ENCODE results near the gene ANK2. TPM values are rescaled to one million over a fixed set of nuclear protein-coding genes. Genes with fewer than 3 reads are reported as not detected.

ANK2 gene
- total RNA-seq, 1 experiment from 2014 or later, result 5.5 TPM

- H3K4me3 ChIP-seq (ENCODE audit: low read depth in 2 of 2, low read length in 2 of 2), result no peak overlapping the region
- no TSS peak for BruUV-seq (replicated peaks)
- intact Hi-C loops (cut with micrococcal nuclease; ENCODE audit: unreplicated experiment), result no loop called here
- TF ChIP-seq SIN3A (IDR thresholded peaks at IDR 0.05; ENCODE audit: borderline replicate concordance, insufficient read depth, low read depth, low read length) (no peak), POLR2AphosphoS5 (IDR thresholded peaks at IDR 0.05; ENCODE audit: low read depth, low read length) (no peak), TCF7L2 (IDR thresholded peaks at IDR 0.05; ENCODE audit: low read depth, low read length) (no peak)
- ChIA-PET CTCF (no interaction called here), POLR2A (no interaction called here)
- no peak overlapping the region for H3K27ac ChIP-seq (ENCODE audit: low read length)
- no peak for DNase-seq (ENCODE audit: low read depth, low spot score)
- ATAC-seq, result no peak
- no peaks in the 10 kb centered on the region for H3K27me3 ChIP-seq (ENCODE audit: control insufficient read depth, insufficient read depth, low read length)
- no peaks in the 10 kb centered on the region for H3K4me1 ChIP-seq (ENCODE audit: control insufficient read depth, insufficient read depth, low read length)
- H3K9me3 ChIP-seq (ENCODE audit: control insufficient read depth, insufficient read depth, low read depth, low read length), result no peaks in the 10 kb centered on the region
- in situ Hi-C loops (cut with HindIII; ENCODE audit: low pct_unique_long_range_greater_than_20kb, low sequenced_read_pairs), result no loop called here
- H3K36me3 ChIP-seq (ENCODE audit: control insufficient read depth, insufficient read depth, low read length), result no peaks in the 10 kb centered on the region
Observed at GRCh38 chr4:113410686-113411085, 361.2 kb downstream of the ANK2 start.

DNA sequence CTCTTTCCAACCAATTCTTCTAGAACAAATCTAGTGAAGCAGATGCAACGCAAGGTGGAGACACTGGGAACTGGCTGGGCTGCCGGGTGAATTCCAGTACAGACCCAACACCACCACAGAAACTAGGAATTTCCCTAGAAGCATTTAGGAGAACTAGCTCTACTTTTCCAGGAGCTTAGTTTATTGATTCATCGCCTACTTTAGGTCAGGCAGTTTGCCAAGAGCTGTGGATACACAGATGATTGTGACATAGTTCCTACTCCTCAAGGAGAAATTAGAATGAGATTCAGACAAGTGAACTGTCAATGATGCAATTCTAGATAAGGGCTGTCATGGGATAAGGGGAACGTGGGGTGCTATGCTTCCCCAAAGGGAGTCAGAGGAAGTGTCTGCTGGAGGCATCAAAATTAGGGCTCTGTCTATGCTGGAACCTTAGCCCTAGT is 362.1 kb downstream of the ANK2 start:
- Histone ChIP-seq H3K4me1 (ENCODE audit: control insufficient read depth, insufficient read depth, low read length) (no peaks in the 10 kb centered on the region), H3K27me3 (ENCODE audit: control insufficient read depth, insufficient read depth, low read length) (no peaks in the 10 kb centered on the region), H3K36me3 (ENCODE audit: control insufficient read depth, insufficient read depth, low read length) (no peaks in the 10 kb centered on the region), H3K27ac (ENCODE audit: low read length) (no peak overlapping the region), H3K4me3 (ENCODE audit: low read depth in 2 of 2, low read length in 2 of 2) (no peak overlapping the region), H3K9me3 (ENCODE audit: control insufficient read depth, insufficient read depth, low read depth, low read length) (no peaks in the 10 kb centered on the region)
- ChIA-PET POLR2A (no interaction called here), CTCF (no interaction called here)
- intact Hi-C loops (cut with micrococcal nuclease; ENCODE audit: unreplicated experiment) (no loop called here), in situ Hi-C loops (cut with HindIII; ENCODE audit: low pct_unique_long_range_greater_than_20kb, low sequenced_read_pairs) (no loop called here)
- no peak for ATAC-seq
- no peak for DNase-seq (ENCODE audit: low read depth, low spot score)
- BruUV-seq (replicated peaks), result no TSS peak
- TF ChIP-seq, protein P1, sequence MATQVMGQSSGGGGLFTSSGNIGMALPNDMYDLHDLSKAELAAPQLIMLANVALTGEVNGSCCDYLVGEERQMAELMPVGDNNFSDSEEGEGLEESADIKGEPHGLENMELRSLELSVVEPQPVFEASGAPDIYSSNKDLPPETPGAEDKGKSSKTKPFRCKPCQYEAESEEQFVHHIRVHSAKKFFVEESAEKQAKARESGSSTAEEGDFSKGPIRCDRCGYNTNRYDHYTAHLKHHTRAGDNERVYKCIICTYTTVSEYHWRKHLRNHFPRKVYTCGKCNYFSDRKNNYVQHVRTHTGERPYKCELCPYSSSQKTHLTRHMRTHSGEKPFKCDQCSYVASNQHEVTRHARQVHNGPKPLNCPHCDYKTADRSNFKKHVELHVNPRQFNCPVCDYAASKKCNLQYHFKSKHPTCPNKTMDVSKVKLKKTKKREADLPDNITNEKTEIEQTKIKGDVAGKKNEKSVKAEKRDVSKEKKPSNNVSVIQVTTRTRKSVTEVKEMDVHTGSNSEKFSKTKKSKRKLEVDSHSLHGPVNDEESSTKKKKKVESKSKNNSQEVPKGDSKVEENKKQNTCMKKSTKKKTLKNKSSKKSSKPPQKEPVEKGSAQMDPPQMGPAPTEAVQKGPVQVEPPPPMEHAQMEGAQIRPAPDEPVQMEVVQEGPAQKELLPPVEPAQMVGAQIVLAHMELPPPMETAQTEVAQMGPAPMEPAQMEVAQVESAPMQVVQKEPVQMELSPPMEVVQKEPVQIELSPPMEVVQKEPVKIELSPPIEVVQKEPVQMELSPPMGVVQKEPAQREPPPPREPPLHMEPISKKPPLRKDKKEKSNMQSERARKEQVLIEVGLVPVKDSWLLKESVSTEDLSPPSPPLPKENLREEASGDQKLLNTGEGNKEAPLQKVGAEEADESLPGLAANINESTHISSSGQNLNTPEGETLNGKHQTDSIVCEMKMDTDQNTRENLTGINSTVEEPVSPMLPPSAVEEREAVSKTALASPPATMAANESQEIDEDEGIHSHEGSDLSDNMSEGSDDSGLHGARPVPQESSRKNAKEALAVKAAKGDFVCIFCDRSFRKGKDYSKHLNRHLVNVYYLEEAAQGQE (IDR thresholded peaks at IDR 0.05; ENCODE audit: insufficient read depth in 1 of 2, low read depth in 2 of 2, low read length in 1 of 2), result no peak
- TF ChIP-seq CTCF (IDR thresholded peaks at IDR 0.05), result no peak
- no peak for TF ChIP-seq SIN3A (IDR thresholded peaks at IDR 0.05; ENCODE audit: borderline replicate concordance, insufficient read depth, low read depth, low read length)

DNA sequence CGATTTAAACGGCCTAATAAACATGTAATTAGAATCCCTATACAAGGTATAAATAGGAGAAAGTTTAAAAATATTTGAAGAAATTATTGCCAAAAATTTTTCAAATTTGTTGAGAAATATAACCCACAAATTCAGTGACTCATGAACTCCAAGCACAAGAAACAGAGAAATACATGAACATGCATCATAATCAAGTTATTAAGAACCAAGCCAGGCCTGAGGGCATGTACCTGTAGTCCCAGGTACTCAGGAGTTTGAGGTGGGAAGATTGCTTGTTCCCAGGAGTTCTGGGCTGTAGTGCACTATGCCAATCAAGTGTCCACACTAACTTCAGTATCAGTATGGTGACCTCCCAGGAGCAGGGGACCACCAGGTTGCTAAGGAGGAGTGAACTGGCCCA is 370.2 kb downstream of the ANK2 start:
- no peak overlapping the region for H3K27ac ChIP-seq (ENCODE audit: low read length)
- ATAC-seq (no peak), DNase-seq (ENCODE audit: low read depth, low spot score) (no peak)
- H3K4me3 ChIP-seq (ENCODE audit: low read depth in 2 of 2, low read length in 2 of 2), result no peak overlapping the region
- POLR2A ChIA-PET, result no interaction called here
- CTCF ChIA-PET, result no interaction called here
- H3K36me3 ChIP-seq (ENCODE audit: control insufficient read depth, insufficient read depth, low read length), result no peaks in the 10 kb centered on the region
- H3K9me3 ChIP-seq (ENCODE audit: control insufficient read depth, insufficient read depth, low read depth, low read length), result peaks cover 4% of the 10 kb centered on the region; the same call in 1 of the 2 replicates
- H3K27me3 ChIP-seq (ENCODE audit: control insufficient read depth, insufficient read depth, low read length), result no peaks in the 10 kb centered on the region
- intact Hi-C loops (cut with micrococcal nuclease; ENCODE audit: unreplicated experiment), result no loop called here
- in situ Hi-C loops (cut with HindIII; ENCODE audit: low pct_unique_long_range_greater_than_20kb, low sequenced_read_pairs), result no loop called here
- TF ChIP-seq, protein P1 (IDR thresholded peaks at IDR 0.05; ENCODE audit: insufficient read depth in 1 of 2, low read depth in 2 of 2, low read length in 1 of 2), result no peak
- TF ChIP-seq TCF7L2 (IDR thresholded peaks at IDR 0.05; ENCODE audit: low read depth, low read length) (no peak), CTCF (IDR thresholded peaks at IDR 0.05) (no peak), SIN3A (IDR thresholded peaks at IDR 0.05; ENCODE audit: borderline replicate concordance, insufficient read depth, low read depth, low read length) (no peak), POLR2AphosphoS5 (IDR thresholded peaks at IDR 0.05; ENCODE audit: low read depth, low read length) (no peak)
- BruUV-seq (replicated peaks), result no TSS peak
- H3K4me1 ChIP-seq (ENCODE audit: control insufficient read depth, insufficient read depth, low read length), result no peaks in the 10 kb centered on the region

Measured in Panc1 (cell line).